Mucosa of descending colon (tissue), 3 donors: ENCODE data around the gene HMX3. TPM values are rescaled to one million over a fixed set of nuclear protein-coding genes. Genes with fewer than 3 reads are reported as not detected.

Source experiments
- ATAC-seq: fragments of 200-7000 bp; cut with Tn5 transposase; one replicate; pipeline ENCODE4 v1.9.1; 2020; ENCODE audit warnings: mild to moderate bottlenecking, moderate library complexity
- DNase-seq, 3 donors: peaks; one replicate each; pipeline ENCODE4 v3.0.0-alpha.2; 2020
- H3K36me3 ChIP-seq: fragments of 200-600 bp; one replicate; pipeline ENCODE4 v1.8.0; 2021; ENCODE audit warnings: low read depth, mild to moderate bottlenecking
- H3K4me1 ChIP-seq: fragments of 200-600 bp; one replicate; pipeline ENCODE4 v1.8.0; 2021; ENCODE audit warnings: low read depth, mild to moderate bottlenecking
- H3K4me3 ChIP-seq: fragments of 200-600 bp; one replicate; pipeline ENCODE4 v1.8.0; 2021; ENCODE audit warnings: mild to moderate bottlenecking
- H3K9me3 ChIP-seq: fragments of 200-600 bp; one replicate; pipeline ENCODE4 v1.8.0; 2021; ENCODE audit warnings: mild to moderate bottlenecking
- CTCF ChIP-seq: fragments of 200-600 bp; IDR thresholded peaks from one replicate; pipeline ENCODE4 v1.8.0; 2022; ENCODE audit warnings: antibody characterized with exemption, mild to moderate bottlenecking
- intact Hi-C, 2 donors: fragments of 100-400 bp; cut with DNase I in 1 of 2; cut with micrococcal nuclease in 1 of 2; formaldehyde crosslinking; loops; one replicate each; pipeline versions ENCODE4 v1.11.0 to v1.11.1; 2022; cut with DNase I, micrococcal nuclease
- total RNA-seq, 3 donors: library from RNA; stranded (reverse); fragmentation: NEBNext Ultra II Directional in 2 of 3; extraction: Animal tissue kit (Norgen Biotek cat#: 25700) in 2 of 3; gene quantifications; one replicate each; pipeline versions ENCODE4 v1.2.1 to v1.2.4, GENCODE V29; 2021 to 2023
- donor health status: DM: no; HTN: no; CAD: no; lungs with moderate emphysema.
- donor health status: DM: no; HTN: no; CAD: no.
- donor health status: DM: no; HTN: yes; CAD: no.

The HMX3 gene
- total RNA-seq, 3 donors from 2014 or later: 0.92 to 1.4 TPM; not detected in 1

- Histone ChIP-seq H3K36me3 (no peaks in the 10 kb centered on the region), H3K4me1 (peaks cover 35% of the 10 kb centered on the region), H3K9me3 (no peaks in the 10 kb centered on the region), H3K4me3 (no peak overlapping the region)
- no peak for DNase-seq
- TF ChIP-seq CTCF: no peak
- intact Hi-C loops: no loop called here
- peak; percentile 46 for ATAC-seq
Observed at GRCh38 chr10:123140164-123140982, 4.6 kb downstream of the HMX3 start.

GRCh38 chr10:123140983-123141390 lies 5.2 kb downstream of the HMX3 start:
- H3K4me1 ChIP-seq: peaks cover 30% of the 10 kb centered on the region
- DNase-seq (no peak), ATAC-seq (no peak)
- TF ChIP-seq CTCF: no peak
- no peak overlapping the region for H3K4me3 ChIP-seq
- no peaks in the 10 kb centered on the region for H3K9me3 ChIP-seq
- H3K36me3 ChIP-seq: no peaks in the 10 kb centered on the region
- intact Hi-C loops: no loop called here

- Histone ChIP-seq H3K4me3 (no peak overlapping the region), H3K36me3 (no peaks in the 10 kb centered on the region), H3K4me1 (peaks cover 21% of the 10 kb centered on the region), H3K9me3 (no peaks in the 10 kb centered on the region)
- no peak for DNase-seq
- ATAC-seq: no peak
- intact Hi-C loops: no loop called here
- TF ChIP-seq CTCF: no peak
Observed at GRCh38 chr10:123141791-123142700, 6.3 kb downstream of the HMX3 start.

GRCh38 chr10:123142701-123143161 lies 7.0 kb downstream of the HMX3 start:
- ATAC-seq (no peak), DNase-seq (no peak)
- Histone ChIP-seq H3K9me3 (no peaks in the 10 kb centered on the region), H3K4me1 (peaks cover 15% of the 10 kb centered on the region), H3K36me3 (no peaks in the 10 kb centered on the region), H3K4me3 (no peak overlapping the region)
- no peak for TF ChIP-seq CTCF
- intact Hi-C loops: no loop called here

GRCh38 chr10:123143162-123143824 lies 7.5 kb downstream of the HMX3 start:
- intact Hi-C loops: no loop called here
- no peak for TF ChIP-seq CTCF
- Histone ChIP-seq H3K4me3 (no peak overlapping the region), H3K4me1 (peaks cover 20% of the 10 kb centered on the region), H3K36me3 (no peaks in the 10 kb centered on the region), H3K9me3 (no peaks in the 10 kb centered on the region)
- no peak for DNase-seq
- ATAC-seq: no peak
